NCI-H2196 treated with DMSO at 0.1 percent for 48 hours (cell line): ENCODE data around the gene EML2.
"Not testable (repeated sequence)": the region's sequence is repeated elsewhere in the genome, so short reads cannot be mapped to it uniquely, and the experiment has no call there.

Experiments
- DNase-seq: peaks from one replicate; lab custom pipeline; 2025; ENCODE audit not compliant: unreplicated experiment; lab: John Stamatoyannopoulos, UW

Gene EML2

GRCh38 chr19:45638930-45639729 lies at the start of gene EML2:
TSS of gene EML2 (minus strand) at chr19:45639397. CDS start at chr19:45639376, 21 bp downstream.
- no peak for DNase-seq

GRCh38 chr19:45687599-45687998 lies 48.4 kb upstream of the EML2 start:
- no peak for DNase-seq

GRCh38 chr19:45685045-45685444 lies 45.8 kb upstream of the EML2 start:
- DNase-seq: not testable (repeated sequence)

GRCh38 chr19:45682908-45683307 lies 43.7 kb upstream of the EML2 start:
- DNase-seq: no peak

GRCh38 chr19:45682117-45682516 lies 42.9 kb upstream of the EML2 start:
- no peak for DNase-seq

- DNase-seq: peak; percentile 90
These were observed 42.3 kb upstream of the EML2 start for GRCh38 chr19:45681391-45682015.

GRCh38 chr19:45677351-45678230 lies 38.4 kb upstream of the EML2 start:
- DNase-seq: no peak

GRCh38 chr19:45676851-45677263 lies 37.7 kb upstream of the EML2 start:
- DNase-seq: no peak

GRCh38 chr19:45674946-45675345 lies 35.7 kb upstream of the EML2 start:
- DNase-seq: no peak

- no peak for DNase-seq
These were observed 31.7 kb upstream of the EML2 start for GRCh38 chr19:45670670-45671453.

GRCh38 chr19:45668342-45668871 lies 29.2 kb upstream of the EML2 start:
- DNase-seq: no peak

- no peak for DNase-seq
These were observed 28.6 kb upstream of the EML2 start, which contains the start of gene GIPR for GRCh38 chr19:45667620-45668341. TSS of gene GIPR (plus strand) at chr19:45668221. CDS start at chr19:45669521, 1,300 bp downstream.

GRCh38 chr19:45664575-45664974 lies 25.4 kb upstream of the EML2 start:
- no peak for DNase-seq

- no peak for DNase-seq
These were observed 24.6 kb upstream of the EML2 start for GRCh38 chr19:45663800-45664199.

GRCh38 chr19:45660636-45661035 lies 21.4 kb upstream of the EML2 start:
- DNase-seq: no peak

GRCh38 chr19:45659096-45659729 lies 20.0 kb upstream of the EML2 start:
- no peak for DNase-seq

- no peak for DNase-seq
These were observed 18.4 kb upstream of the EML2 start for GRCh38 chr19:45657520-45658167.

GRCh38 chr19:45655073-45655472 lies 15.9 kb upstream of the EML2 start:
- DNase-seq: no peak

- DNase-seq: no peak
These were observed 14.4 kb upstream of the EML2 start for GRCh38 chr19:45653634-45654033.
